ENCODE measurements around the gene ABHD17C. TPM values are rescaled to one million over a fixed set of nuclear protein-coding genes. Genes with fewer than 3 reads are reported as not detected.

ABHD17C gene
- polyA plus RNA-seq, 2 of the 4 experiments (the other 2 are of a cell fraction): 14.0 to 23.7 TPM

GRCh38 chr15:80698676-80699075 lies 3.6 kb downstream of the ABHD17C start:
- ChIA-PET POLR2A (no interaction called here), CTCF (interaction anchor here (1.1 to 6.9 kb wide), 5 partner anchors 78 to 271 kb away, joined by 3 to 43 read pairs (median 10); partner anchors contain the start of gene CEMIP)
- DNase-seq (ENCODE audit: low read depth in 1 of 2, low spot score in 1 of 2) (no peak), ATAC-seq (no peak), FAIRE-seq (no peak)
- Histone ChIP-seq H3K9me3 (no peaks in the 10 kb centered on the region), H3K4me1 (peaks cover 16% of the 10 kb centered on the region), H3K27ac (no peak overlapping the region), H3K4me3 (no peak overlapping the region), H3K4me2 (no peak overlapping the region)
- WGBS (ENCODE audit: missing lambda C conversion rate): 88% methylated on average over 1 of the region's 1 CpG
- TF ChIP-seq EHMT2 (IDR thresholded peaks at IDR 0.05; ENCODE audit: low read depth) (no peak), MAX (IDR thresholded peaks at IDR 0.05) (no peak), CEBPB (IDR thresholded peaks at IDR 0.05) (no peak), USF2 (IDR thresholded peaks at IDR 0.05) (no peak), RCOR1 (IDR thresholded peaks at IDR 0.05; ENCODE audit: low read depth, low read length) (no peak), NPAS2 (CRISPR knock-in tag; IDR thresholded peaks at IDR 0.05; ENCODE audit: borderline replicate concordance) (no peak), E2F6 (IDR thresholded peaks at IDR 0.05; ENCODE audit: borderline replicate concordance, low read depth) (no peak), RFX5 (IDR thresholded peaks at IDR 0.05) (no peak), HOXA7 (CRISPR knock-in tag; IDR thresholded peaks at IDR 0.05) (no peak), HMGXB4 (CRISPR knock-in tag; IDR thresholded peaks at IDR 0.05; ENCODE audit: borderline replicate concordance) (no peak), POLR2AphosphoS2 (conservative IDR thresholded peaks at IDR 0.05; ENCODE audit: low read length) (no peak), RNF2 (IDR thresholded peaks at IDR 0.05; ENCODE audit: borderline replicate concordance, low read depth) (no peak), ZC3H11A (IDR thresholded peaks at IDR 0.05) (no peak), REST (IDR thresholded peaks at IDR 0.05) (no peak), RAD21 (conservative IDR thresholded peaks at IDR 0.05 in 1 of 2, IDR thresholded peaks at IDR 0.05 in 1 of 2) (no peak), POLR2A (IDR thresholded peaks at IDR 0.05; ENCODE audit: low read length) (no peak)

- Histone ChIP-seq H3K4me2 (no peak overlapping the region), H3K4me1 (peaks cover 16% of the 10 kb centered on the region), H3K27ac (no peak overlapping the region), H3K9me3 (no peaks in the 10 kb centered on the region), H3K4me3 (no peak overlapping the region)
- ChIA-PET POLR2A (no interaction called here), CTCF (interaction anchor here (1.6 to 6.9 kb wide), 3 partner anchors 16 to 132 kb away, joined by 4 to 43 read pairs (median 20); no protein-coding TSS in a partner anchor)
- FAIRE-seq (no peak), DNase-seq (ENCODE audit: low read depth in 1 of 2, low spot score in 1 of 2) (no peak), ATAC-seq (no peak)
- 68% methylated on average over 1 of the region's 1 CpG for WGBS (ENCODE audit: missing lambda C conversion rate)
- TF ChIP-seq PBX3 (IDR thresholded peaks at IDR 0.05) (no peak), HES2 (IDR thresholded peaks at IDR 0.05) (no peak), NR3C1 (IDR thresholded peaks at IDR 0.05) (no peak), FOSB (CRISPR knock-in tag; IDR thresholded peaks at IDR 0.05) (no peak), ESRRA (IDR thresholded peaks at IDR 0.05; ENCODE audit: borderline replicate concordance, low read length) (no peak), ATOH8 (CRISPR knock-in tag; IDR thresholded peaks at IDR 0.05; ENCODE audit: low read depth) (no peak), KDM5A (IDR thresholded peaks at IDR 0.05) (no peak), MAZ (IDR thresholded peaks at IDR 0.05; ENCODE audit: borderline replicate concordance, low read depth, low read length) (no peak), RARB (CRISPR knock-in tag; IDR thresholded peaks at IDR 0.05) (no peak)
Measured at GRCh38 chr15:80699981-80700380, 4.9 kb downstream of the ABHD17C start.

All from A549 (cell line).